Adipose tissue (tissue), 3 donors: ENCODE data around the gene CENPI. TPM values are rescaled to one million over a fixed set of nuclear protein-coding genes. Genes with fewer than 3 reads are reported as not detected.
"Not testable (repeated sequence)": the region's sequence is repeated elsewhere in the genome, so short reads cannot be mapped to it uniquely, and the experiment has no call there.

Source experiments
- H3K27ac ChIP-seq: one replicate; pipeline ENCODE4 v1.5.1; 2013; ENCODE audit warnings: low read depth, low read length
- WGBS, 3 donors: extraction: QIAGEN DNeasy Blood & Tissue Kit; methylation state at CpG; one replicate each; pipeline ENCODE4 v1.1.7; 2013; 5-methylcytosine and 5-hydroxymethylcytosine counted together
- polyA plus RNA-seq, 3 donors: library from polyadenylated mRNA; stranded (reverse); fragments of 200-250 nt; gene quantifications; one replicate each; pipeline ENCODE4 v1.2.3, GENCODE V29; 2013
- donor health status: healthy with polysubstance abuse.
- donor health status: Bipolar disorder and iron deficiency.
- donor health status: healthy.

Gene CENPI
- polyA plus RNA-seq = 1 to 10 TPM in 1 of 3 donors, under 1 TPM in 2; 0.16 to 2.1 (median 0.55) TPM

- 0 to 27% (median 1%) methylated on average over 48 of the region's 48 CpGs for WGBS, 3 donors
- no peak within 1 kb of the TSS for H3K27ac ChIP-seq
Observed at GRCh38 chrX:101097546-101098453, at the start of gene CENPI. Gene CENPI (plus strand): TSS chrX:101098204. CDS start chrX:101101071, 2,867 bp downstream.

- WGBS, 3 donors = 10 to 47% (median 20%) methylated on average over 5 of the region's 5 CpGs
- no peak overlapping the region for H3K27ac ChIP-seq
Observed at GRCh38 chrX:101051153-101051548, 46.9 kb upstream of the CENPI start.

GRCh38 chrX:101051549-101052302 is 46.3 kb upstream of the CENPI start, which contains the start of gene TRMT2B:
Gene TRMT2B (minus strand): TSS chrX:101052111. CDS start chrX:101042289, 9,822 bp downstream.
- H3K27ac ChIP-seq = no peak within 1 kb of the TSS
- 0 to 30% (median 0%) methylated on average over 36 to 43 of the region's 43 CpGs for WGBS, 3 donors

GRCh38 chrX:101056551-101056950 is 41.5 kb upstream of the CENPI start:
- 86 to 93% (median 91%) methylated on average over 3 to 4 of the region's 4 CpGs for WGBS, 3 donors
- H3K27ac ChIP-seq = not testable (repeated sequence)

- H3K27ac ChIP-seq = no peak overlapping the region
- WGBS, 3 donors = 59 to 76% (median 71%) methylated on average over 3 of the region's 3 CpGs
Observed at GRCh38 chrX:101057093-101057714, 40.8 kb upstream of the CENPI start.

- H3K27ac ChIP-seq = no peak overlapping the region
Observed at GRCh38 chrX:101062176-101062575, 35.8 kb upstream of the CENPI start.

GRCh38 chrX:101071582-101071981 is 26.4 kb upstream of the CENPI start:
- WGBS, 3 donors = 51 to 83% (median 78%) methylated on average over 3 of the region's 3 CpGs

GRCh38 chrX:101078716-101079598 is 19.0 kb upstream of the CENPI start, which contains the start of gene TMEM35A:
Gene TMEM35A (plus strand): TSS chrX:101078879. CDS start chrX:101079003, 124 bp downstream.
- WGBS, 3 donors = 2 to 20% (median 4%) methylated on average over 23 of the region's 23 CpGs
- H3K27ac ChIP-seq = no peak within 1 kb of the TSS

More at GRCh38 chrX:101071582-101071981, 26.4 kb upstream of the CENPI start:
- H3K27ac ChIP-seq = no peak overlapping the region

GRCh38 chrX:101079736-101080270 is 18.2 kb upstream of the CENPI start:
- 45 to 54% (median 46%) methylated on average over 6 to 8 of the region's 8 CpGs for WGBS, 3 donors

GRCh38 chrX:101080326-101081124 is 17.5 kb upstream of the CENPI start:
- WGBS, 3 donors = 63 to 66% (median 65%) methylated on average over 3 of the region's 3 CpGs
- H3K27ac ChIP-seq = no peak overlapping the region

More at GRCh38 chrX:101079736-101080270, 18.2 kb upstream of the CENPI start:
- no peak overlapping the region for H3K27ac ChIP-seq

- H3K27ac ChIP-seq = no peak overlapping the region
- 64 to 74% (median 74%) methylated on average over 3 of the region's 3 CpGs for WGBS, 3 donors
Observed at GRCh38 chrX:101081231-101081630, 16.8 kb upstream of the CENPI start.

- no peak overlapping the region for H3K27ac ChIP-seq
- WGBS, 3 donors = 88 to 100% (median 95%) methylated on average over 1 of the region's 1 CpG
Observed at GRCh38 chrX:101091817-101092216, 6.2 kb upstream of the CENPI start.

GRCh38 chrX:101108284-101108683 is 10.3 kb downstream of the CENPI start:
- no peak overlapping the region for H3K27ac ChIP-seq
- 82 to 100% (median 96%) methylated on average over 4 of the region's 4 CpGs for WGBS, 3 donors

- H3K27ac ChIP-seq = no peak overlapping the region
- WGBS, 3 donors = 59 to 91% (median 77%) methylated on average over 3 of the region's 3 CpGs
Observed at GRCh38 chrX:101117701-101118100, 19.7 kb downstream of the CENPI start.

GRCh38 chrX:101136235-101136634 is 38.2 kb downstream of the CENPI start:
- WGBS, 3 donors = 64 to 99% (median 89%) methylated on average over 2 of the region's 2 CpGs
- no peak overlapping the region for H3K27ac ChIP-seq
